ENCODE measurements around the gene RNF138. TPM values are rescaled to one million over a fixed set of nuclear protein-coding genes. Genes with fewer than 3 reads are reported as not detected.

The RNF138 gene, protein sequence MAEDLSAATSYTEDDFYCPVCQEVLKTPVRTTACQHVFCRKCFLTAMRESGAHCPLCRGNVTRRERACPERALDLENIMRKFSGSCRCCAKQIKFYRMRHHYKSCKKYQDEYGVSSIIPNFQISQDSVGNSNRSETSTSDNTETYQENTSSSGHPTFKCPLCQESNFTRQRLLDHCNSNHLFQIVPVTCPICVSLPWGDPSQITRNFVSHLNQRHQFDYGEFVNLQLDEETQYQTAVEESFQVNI
- total RNA-seq = 12.5 and 16.3 TPM in 2 replicates

GRCh38 chr18:32091724-32092421 is at the start of gene RNF138:
RNF138 (plus strand) TSS chr18:32091874; CDS start chr18:32092777, 903 bp downstream.

Other genes starting within 250 kb of the RNF138 start
- 53.2 and 57.2 TPM in 2 replicates for gene TRAPPC8, start 148.7 kb upstream of the RNF138 start, total RNA-seq
- gene RNF125, start 73.0 kb upstream of the RNF138 start, total RNA-seq = 0.23 TPM in 1 of 2 replicates, not detected in the other
- gene MEP1B, start 98.2 kb downstream of the RNF138 start, total RNA-seq = not detected in 2 replicates